ENCODE data around the gene CCNF. TPM values are rescaled to one million over a fixed set of nuclear protein-coding genes. Genes with fewer than 3 reads are reported as not detected.
"Not testable (repeated sequence)": the region's sequence is repeated elsewhere in the genome, so short reads cannot be mapped to it uniquely, and the experiment has no call there.

CCNF gene
- 15.5 and 36.0 TPM in 2 replicates for total RNA-seq (ENCODE audit: low replicate concordance)
- long read RNA-seq, full-length matches to known transcripts, result 10 of 21 reads
- long read RNA-seq, partial matches to known transcripts, result 10 of 21 reads
- long read RNA-seq, other reads (novel, unspliced or antisense), result 1 of 21 reads

- Mint-ChIP-seq H3K27me3 (no peaks in the 10 kb centered on the region), H3K27ac (peak within 1 kb of the TSS; percentile 87), H3K9me3 (no peaks in the 10 kb centered on the region), H3K4me1 (ENCODE audit: unreplicated experiment) (peaks cover 22% of the 10 kb centered on the region), H3K36me3 (peaks cover 7% of the 10 kb centered on the region), H3K4me3 (peak within 1 kb of the TSS; percentile 91)
- peak; percentile 98 for DNase-seq (ENCODE audit: extremely low spot score, unreplicated experiment)
- no peak for TF ChIP-seq CTCF (conservative IDR thresholded peaks at IDR 0.05)
These were observed at the start of gene CCNF for GRCh38 chr16:2429034-2429770. Gene CCNF, plus strand, starts transcription at chr16:2429447. Its CDS starts 35 bp downstream, at chr16:2429482.

- H3K27ac Mint-ChIP-seq, result no peak overlapping the region
- peaks cover 30% of the 10 kb centered on the region for H3K27me3 Mint-ChIP-seq
- H3K4me1 Mint-ChIP-seq (ENCODE audit: unreplicated experiment), result no peaks in the 10 kb centered on the region
- no peak for DNase-seq (ENCODE audit: extremely low spot score, unreplicated experiment)
- TF ChIP-seq CTCF (conservative IDR thresholded peaks at IDR 0.05), result no peak
- H3K4me3 Mint-ChIP-seq, result no peak overlapping the region
- peaks cover 7% of the 10 kb centered on the region for H3K9me3 Mint-ChIP-seq
- no peaks in the 10 kb centered on the region for H3K36me3 Mint-ChIP-seq
These were observed 45.7 kb upstream of the CCNF start for GRCh38 chr16:2383501-2383900.

GRCh38 chr16:2384426-2384825 lies 44.8 kb upstream of the CCNF start:
- H3K27ac Mint-ChIP-seq, result no peak overlapping the region
- H3K9me3 Mint-ChIP-seq, result peaks cover 12% of the 10 kb centered on the region
- no peak for DNase-seq (ENCODE audit: extremely low spot score, unreplicated experiment)
- TF ChIP-seq CTCF (conservative IDR thresholded peaks at IDR 0.05), result no peak
- H3K4me1 Mint-ChIP-seq (ENCODE audit: unreplicated experiment), result no peaks in the 10 kb centered on the region
- no peaks in the 10 kb centered on the region for H3K36me3 Mint-ChIP-seq
- H3K27me3 Mint-ChIP-seq, result peaks cover 26% of the 10 kb centered on the region
- H3K4me3 Mint-ChIP-seq, result no peak overlapping the region

- DNase-seq (ENCODE audit: extremely low spot score, unreplicated experiment), result no peak
- Mint-ChIP-seq H3K36me3 (no peaks in the 10 kb centered on the region), H3K4me1 (ENCODE audit: unreplicated experiment) (no peaks in the 10 kb centered on the region), H3K27ac (no peak overlapping the region), H3K27me3 (peaks cover 19% of the 10 kb centered on the region), H3K4me3 (no peak overlapping the region), H3K9me3 (peaks cover 12% of the 10 kb centered on the region)
- no peak for TF ChIP-seq CTCF (conservative IDR thresholded peaks at IDR 0.05)
These were observed 43.9 kb upstream of the CCNF start for GRCh38 chr16:2385190-2385836.

- not testable (repeated sequence) for DNase-seq (ENCODE audit: extremely low spot score, unreplicated experiment); H3K36me3 Mint-ChIP-seq; H3K4me3 Mint-ChIP-seq; H3K27ac Mint-ChIP-seq; H3K4me1 Mint-ChIP-seq (ENCODE audit: unreplicated experiment)
- Mint-ChIP-seq H3K9me3 (peaks cover 12% of the 10 kb centered on the region), H3K27me3 (peaks cover 19% of the 10 kb centered on the region)
These were observed 43.3 kb upstream of the CCNF start for GRCh38 chr16:2385982-2386381.

- H3K27ac Mint-ChIP-seq, result no peak overlapping the region
- H3K36me3 Mint-ChIP-seq, result no peaks in the 10 kb centered on the region
- H3K9me3 Mint-ChIP-seq, result peaks cover 12% of the 10 kb centered on the region
- no peak overlapping the region for H3K4me3 Mint-ChIP-seq
- TF ChIP-seq CTCF (conservative IDR thresholded peaks at IDR 0.05), result peak; percentile 65
- DNase-seq (ENCODE audit: extremely low spot score, unreplicated experiment), result no peak
- peaks cover 15% of the 10 kb centered on the region for H3K27me3 Mint-ChIP-seq
- H3K4me1 Mint-ChIP-seq (ENCODE audit: unreplicated experiment), result no peaks in the 10 kb centered on the region
These were observed 42.3 kb upstream of the CCNF start for GRCh38 chr16:2386990-2387389.
